Activated CD8-positive, alpha-beta T cell treated with anti-CD3 and anti-CD28 coated beads for 36 hours (primary cell): Measurements from ENCODE around the gene LEMD1. TPM values are rescaled to one million over a fixed set of nuclear protein-coding genes. Genes with fewer than 3 reads are reported as not detected.
A peak's percentile ranks its signal among the peaks of the same experiment; 100 is the strongest.

Experiments used
- ATAC-seq: fragments of 200-7000 bp; cut with Tn5 transposase; one replicate; pipeline ENCODE4 v1.10.0; 2021; ENCODE audit warnings: mild to moderate bottlenecking, moderate library complexity
- CTCF ChIA-PET: fragments of 350-600 bp; sonication (Branson Sonifier 250); formaldehyde crosslinking; loops from one replicate; lab custom pipeline; 2021; ENCODE audit warnings: antibody characterized with exemption; lab: Charles Lee
- POLR2A ChIA-PET: fragments of 350-600 bp; sonication (Branson Sonifier 250); formaldehyde crosslinking; loops from one replicate; lab custom pipeline; 2021; ENCODE audit warnings: antibody characterized with exemption; lab: Charles Lee
- DNase-seq: peaks from one replicate; pipeline ENCODE4 v3.0.0-alpha.2; 2020
- H3K27ac Mint-ChIP-seq: one replicate; pipeline ENCODE4 v1.8.0; 2021; ENCODE audit warnings: mild to moderate bottlenecking, mixed read lengths
- H3K27me3 Mint-ChIP-seq: one replicate; pipeline ENCODE4 v1.8.0; 2021; ENCODE audit warnings: mixed read lengths
- H3K36me3 Mint-ChIP-seq: one replicate; pipeline ENCODE4 v1.8.0; 2021; ENCODE audit warnings: low read depth, mixed read lengths
- H3K4me1 Mint-ChIP-seq: one replicate; pipeline ENCODE4 v1.8.0; 2021; ENCODE audit warnings: low read depth, mixed read lengths
- H3K4me3 Mint-ChIP-seq: one replicate; pipeline ENCODE4 v1.8.0; 2021; ENCODE audit warnings: mild to moderate bottlenecking, moderate library complexity, mixed read lengths
- H3K9me3 Mint-ChIP-seq: one replicate; pipeline ENCODE4 v1.8.0; 2021; ENCODE audit warnings: mixed read lengths
- intact Hi-C: fragments of 100-400 bp; cut with micrococcal nuclease; formaldehyde crosslinking; loops from one replicate; pipeline ENCODE4 v1.10.0; 2022
- total RNA-seq, 2 experiments: library from RNA; stranded (reverse); gene quantifications; one replicate each; pipeline ENCODE4 v1.2.3, GENCODE V29; 2021
- TF ChIP-seq, protein P1 (sequence below): fragments of 200-600 bp; IDR thresholded peaks from one replicate; pipeline ENCODE4 v1.8.0; 2022; ENCODE audit warnings: antibody characterized with exemption, mild to moderate bottlenecking

Gene LEMD1
- total RNA-seq, 2 experiments from 2014 or later = 0.58 to 0.81 TPM

DNA sequence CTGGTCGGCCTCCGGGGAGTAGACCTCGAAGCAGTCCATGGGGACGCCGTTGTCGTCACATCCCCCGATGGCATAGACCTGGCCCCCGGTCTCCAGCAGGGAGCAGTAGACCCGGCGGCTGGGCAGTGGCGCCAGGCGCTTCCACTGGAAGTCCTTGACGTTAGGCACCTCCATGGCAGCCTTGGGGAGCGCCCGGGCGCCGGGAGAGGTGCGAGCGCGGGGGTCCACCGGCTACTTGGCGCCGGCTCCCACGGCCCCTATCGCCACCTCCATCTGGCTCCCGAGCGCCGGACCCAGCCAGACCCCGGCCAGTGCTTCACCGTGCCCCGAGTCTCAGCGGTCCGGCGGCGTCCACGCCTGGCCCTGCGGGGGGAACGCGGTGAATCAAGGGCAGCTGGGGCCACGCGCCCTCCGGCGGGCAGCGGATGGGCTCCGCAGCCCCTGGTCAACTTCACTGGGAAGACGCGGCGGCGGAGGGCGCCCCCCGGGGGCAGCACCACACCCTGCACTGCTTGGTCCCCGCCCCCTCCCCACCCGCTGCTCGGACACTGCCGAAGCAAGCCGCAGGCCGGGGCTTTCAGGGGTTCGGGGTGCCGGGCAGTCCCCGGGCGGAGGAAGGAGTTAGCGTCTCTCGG lies 78.3 kb downstream of the LEMD1 start:
- Mint-ChIP-seq H3K27ac (no peak overlapping the region), H3K36me3 (no peaks in the 10 kb centered on the region), H3K4me1 (peaks cover 12% of the 10 kb centered on the region), H3K27me3 (peaks cover 45% of the 10 kb centered on the region), H3K4me3 (no peak overlapping the region), H3K9me3 (no peaks in the 10 kb centered on the region)
- no peak for ATAC-seq
- TF ChIP-seq, protein P1, sequence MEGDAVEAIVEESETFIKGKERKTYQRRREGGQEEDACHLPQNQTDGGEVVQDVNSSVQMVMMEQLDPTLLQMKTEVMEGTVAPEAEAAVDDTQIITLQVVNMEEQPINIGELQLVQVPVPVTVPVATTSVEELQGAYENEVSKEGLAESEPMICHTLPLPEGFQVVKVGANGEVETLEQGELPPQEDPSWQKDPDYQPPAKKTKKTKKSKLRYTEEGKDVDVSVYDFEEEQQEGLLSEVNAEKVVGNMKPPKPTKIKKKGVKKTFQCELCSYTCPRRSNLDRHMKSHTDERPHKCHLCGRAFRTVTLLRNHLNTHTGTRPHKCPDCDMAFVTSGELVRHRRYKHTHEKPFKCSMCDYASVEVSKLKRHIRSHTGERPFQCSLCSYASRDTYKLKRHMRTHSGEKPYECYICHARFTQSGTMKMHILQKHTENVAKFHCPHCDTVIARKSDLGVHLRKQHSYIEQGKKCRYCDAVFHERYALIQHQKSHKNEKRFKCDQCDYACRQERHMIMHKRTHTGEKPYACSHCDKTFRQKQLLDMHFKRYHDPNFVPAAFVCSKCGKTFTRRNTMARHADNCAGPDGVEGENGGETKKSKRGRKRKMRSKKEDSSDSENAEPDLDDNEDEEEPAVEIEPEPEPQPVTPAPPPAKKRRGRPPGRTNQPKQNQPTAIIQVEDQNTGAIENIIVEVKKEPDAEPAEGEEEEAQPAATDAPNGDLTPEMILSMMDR = peak; percentile 52
- intact Hi-C loops = no loop called here
- peak; percentile 41 for DNase-seq
- ChIA-PET CTCF (interaction anchor here (0.6 to 3.6 kb wide), 2 partner anchors 11 to 740 kb away, joined by 3 to 23 read pairs; no protein-coding TSS in a partner anchor), POLR2A (no interaction called here)

DNA sequence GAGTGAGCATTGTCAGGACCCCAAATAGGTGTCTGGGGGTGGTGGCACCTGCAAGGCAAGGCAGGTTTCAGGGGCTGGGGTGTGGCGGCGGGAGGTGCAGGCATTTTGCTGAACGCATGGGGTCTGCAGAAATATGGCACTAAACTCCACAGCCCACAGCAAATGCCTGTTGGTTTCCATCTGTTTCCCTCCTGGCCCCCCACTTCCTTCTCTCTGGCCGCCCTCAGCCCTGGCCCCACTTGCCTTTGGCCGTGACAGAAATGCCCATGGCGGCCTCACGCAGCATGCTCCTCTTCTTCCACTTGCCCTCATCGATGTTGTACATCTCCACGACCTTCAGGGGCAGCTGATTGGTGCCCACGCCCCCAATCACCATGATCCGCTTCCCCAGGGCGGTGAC lies 78.9 kb downstream of the LEMD1 start:
- peaks cover 47% of the 10 kb centered on the region for H3K27me3 Mint-ChIP-seq
- ChIA-PET POLR2A (no interaction called here), CTCF (interaction anchor here (0.6 to 3.6 kb wide), 3 partner anchors 11 to 740 kb away, joined by 3 to 23 read pairs (median 3); no protein-coding TSS in a partner anchor)
- DNase-seq (no peak), ATAC-seq (no peak)
- H3K4me1 Mint-ChIP-seq = peaks cover 12% of the 10 kb centered on the region
- no peak overlapping the region for H3K4me3 Mint-ChIP-seq
- intact Hi-C loops = no loop called here
- TF ChIP-seq, protein P1 = no peak
- H3K36me3 Mint-ChIP-seq = no peaks in the 10 kb centered on the region
- H3K9me3 Mint-ChIP-seq = no peaks in the 10 kb centered on the region
- no peak overlapping the region for H3K27ac Mint-ChIP-seq

DNA sequence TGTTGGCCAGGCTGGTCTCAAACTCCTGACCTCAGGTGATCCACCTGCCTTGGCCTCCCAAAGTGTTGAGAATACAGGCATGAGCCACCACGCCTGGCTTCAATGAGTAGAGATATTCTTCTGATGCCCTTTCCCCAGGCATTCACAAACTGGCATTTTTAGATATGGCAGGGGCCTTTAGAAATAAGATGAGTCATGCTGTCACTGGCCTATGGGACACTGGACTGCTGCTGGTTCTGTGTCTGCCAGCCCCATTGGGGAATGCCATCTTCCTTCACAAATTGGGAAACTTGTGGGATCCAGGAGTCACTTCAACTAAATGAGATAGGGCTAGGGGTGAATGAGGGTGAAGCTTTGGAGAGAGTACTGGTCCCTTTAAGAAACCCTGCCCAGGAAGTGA lies 81.2 kb downstream of the LEMD1 start:
- ChIA-PET CTCF (interaction anchor here (1.1 to 2.5 kb wide), 5 partner anchors 14 to 85 kb away, joined by 3 to 10 read pairs (median 9); no protein-coding TSS in a partner anchor), POLR2A (no interaction called here)
- no peak for ATAC-seq
- TF ChIP-seq, protein P1 = no peak
- no peaks in the 10 kb centered on the region for H3K9me3 Mint-ChIP-seq
- H3K27ac Mint-ChIP-seq = no peak overlapping the region
- H3K4me1 Mint-ChIP-seq = peaks cover 12% of the 10 kb centered on the region
- DNase-seq = no peak
- H3K4me3 Mint-ChIP-seq = no peak overlapping the region
- peaks cover 35% of the 10 kb centered on the region for H3K27me3 Mint-ChIP-seq
- intact Hi-C loops = no loop called here
- H3K36me3 Mint-ChIP-seq = no peaks in the 10 kb centered on the region

DNA sequence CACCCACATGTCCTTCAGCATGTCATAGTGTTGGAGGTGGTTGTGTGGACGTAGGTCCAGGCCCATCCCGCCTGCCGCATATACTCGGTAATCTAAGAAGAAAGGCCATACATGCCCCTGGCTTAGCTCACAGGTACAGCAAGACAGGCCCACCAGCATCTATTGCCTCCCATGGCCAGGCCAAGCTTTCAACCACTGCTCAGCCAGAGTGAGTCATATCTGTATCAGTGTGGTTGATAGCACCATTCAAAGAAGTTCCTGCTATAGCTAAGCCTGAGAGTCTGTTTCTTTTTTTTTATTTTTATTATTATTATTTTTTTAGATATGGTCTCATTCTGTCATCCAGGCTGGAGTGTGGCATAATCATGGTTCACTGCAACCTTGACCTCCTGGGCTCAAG lies 82.1 kb downstream of the LEMD1 start:
- Mint-ChIP-seq H3K36me3 (no peaks in the 10 kb centered on the region), H3K4me1 (peaks cover 12% of the 10 kb centered on the region), H3K27me3 (peaks cover 27% of the 10 kb centered on the region), H3K9me3 (no peaks in the 10 kb centered on the region), H3K4me3 (no peak overlapping the region), H3K27ac (no peak overlapping the region)
- ChIA-PET POLR2A (no interaction called here), CTCF (interaction anchor here (1.1 to 2.5 kb wide), 9 partner anchors 9 to 148 kb away, joined by 3 to 10 read pairs (median 4); no protein-coding TSS in a partner anchor)
- ATAC-seq (peak; percentile 67), DNase-seq (peak; percentile 52)
- TF ChIP-seq, protein P1 = no peak
- intact Hi-C loops = no loop called here

DNA sequence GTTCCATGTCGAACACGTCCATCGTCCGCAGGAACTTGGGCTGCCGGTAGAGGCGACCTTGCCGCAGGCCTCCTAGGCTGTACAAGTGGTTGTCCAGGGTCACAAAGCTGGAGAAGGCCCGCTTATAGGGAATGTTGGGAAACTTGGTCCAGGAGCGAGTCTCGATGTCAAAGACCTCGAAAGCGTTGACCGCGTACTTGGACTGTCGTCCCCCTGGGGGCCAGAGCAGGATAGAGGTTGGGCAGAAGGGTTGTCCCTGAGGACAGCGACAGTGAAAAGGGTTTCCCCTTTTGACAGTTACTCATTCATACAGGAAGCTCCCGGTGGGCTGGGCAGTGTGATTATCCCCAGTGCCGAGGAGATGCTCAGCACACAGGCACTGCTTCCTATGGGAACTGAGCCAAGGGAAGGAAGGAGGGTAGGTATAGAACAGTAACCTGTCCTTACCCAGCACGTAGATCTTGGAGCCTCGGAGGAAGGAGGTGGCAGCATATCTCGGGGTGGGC lies 82.6 kb downstream of the LEMD1 start:
- Mint-ChIP-seq H3K27ac (no peak overlapping the region), H3K4me3 (no peak overlapping the region), H3K36me3 (no peaks in the 10 kb centered on the region), H3K27me3 (peaks cover 22% of the 10 kb centered on the region), H3K4me1 (peaks cover 9% of the 10 kb centered on the region), H3K9me3 (no peaks in the 10 kb centered on the region)
- intact Hi-C loops = no loop called here
- DNase-seq (no peak), ATAC-seq (no peak)
- CTCF ChIA-PET = interaction anchor here (1.1 to 2.5 kb wide), 8 partner anchors 9 to 148 kb away, joined by 3 to 10 read pairs (median 5); no protein-coding TSS in a partner anchor
- POLR2A ChIA-PET = no interaction called here
- TF ChIP-seq, protein P1 = no peak
